Smooth muscle cell (in vitro differentiated cells): ENCODE measurements around the gene JMJD1C. TPM values are rescaled to one million over a fixed set of nuclear protein-coding genes. Genes with fewer than 3 reads are reported as not detected.

ENCODE experiments used
- DNase-seq: peaks from one replicate; lab custom pipeline; 2025; ENCODE audit not compliant: unreplicated experiment; lab: John Stamatoyannopoulos, UW
- H2AFZ ChIP-seq: fragments of 200-600 bp; sonication (generic); 2 replicates; pipeline ENCODE4 v1.6.0; 2016; ENCODE audit warnings: antibody characterized with exemption, low read depth, mild to moderate bottlenecking
- H3F3A ChIP-seq: fragments of 200-600 bp; sonication (generic); 2 replicates; pipeline ENCODE4 v1.6.0; 2017; ENCODE audit warnings: antibody characterized with exemption, low read depth
- H3K27ac ChIP-seq: fragments of 200-600 bp; sonication (generic); 2 replicates; pipeline ENCODE4 v1.5.1; 2016; ENCODE audit warnings: low read depth, mild to moderate bottlenecking
- H3K27me3 ChIP-seq: fragments of 200-600 bp; sonication (generic); 2 replicates; pipeline ENCODE4 v1.6.1; 2016; ENCODE audit warnings: low read depth, mild to moderate bottlenecking
- H3K36me3 ChIP-seq: fragments of 200-600 bp; sonication (generic); 2 replicates; pipeline ENCODE4 v1.5.1; 2016; ENCODE audit warnings: low read depth
- H3K4me1 ChIP-seq: fragments of 200-600 bp; sonication (generic); 2 replicates; pipeline ENCODE4 v1.5.1; 2016; ENCODE audit warnings: low read depth
- H3K4me2 ChIP-seq: fragments of 200-600 bp; sonication (generic); 2 replicates; pipeline ENCODE4 v1.6.0; 2016; ENCODE audit warnings: mild to moderate bottlenecking
- H3K4me3 ChIP-seq: fragments of 200-600 bp; sonication (generic); 2 replicates; pipeline ENCODE4 v1.5.1; 2016; ENCODE audit warnings: mild to moderate bottlenecking
- H3K79me2 ChIP-seq: fragments of 200-600 bp; sonication (generic); 2 replicates; pipeline ENCODE4 v1.6.0; 2016; ENCODE audit warnings: low read depth, mild to moderate bottlenecking
- H3K9ac ChIP-seq: fragments of 200-600 bp; sonication (generic); 2 replicates; pipeline ENCODE4 v1.6.0; 2016; ENCODE audit warnings: low read depth
- H3K9me3 ChIP-seq: fragments of 200-600 bp; sonication (generic); replicated peaks from 2 replicates; pipeline ENCODE4 v1.5.1; 2016; ENCODE audit warnings: low read depth
- H4K20me1 ChIP-seq: fragments of 200-600 bp; sonication (generic); 2 replicates; pipeline ENCODE4 v1.6.0; 2016; ENCODE audit warnings: low read depth
- CTCF ChIP-seq: fragments of 200-600 bp; sonication (generic); IDR thresholded peaks from 2 replicates; pipeline ENCODE4 v1.5.1; 2017; ENCODE audit warnings: borderline replicate concordance, mild to moderate bottlenecking, antibody characterized with exemption; ENCODE audit not compliant: insufficient read depth, poor library complexity, severe bottlenecking
- WGBS: methylation state at CpG from one replicate; pipeline ENCODE4 v1.1.7; 2016; ENCODE audit warnings: low lambda C conversion rate; 5-methylcytosine and 5-hydroxymethylcytosine counted together
- polyA plus RNA-seq: library from polyadenylated mRNA; unstranded; fragments of >200 nt; fragmentation: Nextera tagmentation; extraction: Ambion mirVana; gene quantifications from 2 replicates; pipeline ENCODE4 v1.2.1, GENCODE V29; 2016
- total RNA-seq: library from RNA; depleted of rRNA; stranded (reverse); fragments of >200 nt; gene quantifications from 2 replicates; pipeline ENCODE4 v1.2.3, GENCODE V29; 2014

The JMJD1C gene
- total and polyA plus RNA-seq, 2 experiments from 2014 or later: 28.5 to 132 TPM

- H3K27ac ChIP-seq: peak overlapping the region; percentile 53
- peak overlapping the region; percentile 58 for H3K4me2 ChIP-seq
- peak; percentile 59 for TF ChIP-seq CTCF
- peaks cover 2% of the 10 kb centered on the region for H3K4me1 ChIP-seq
- no peak overlapping the region for H2AFZ ChIP-seq
- no peaks in the 10 kb centered on the region for H3K9me3 ChIP-seq
- no peak overlapping the region for H3K4me3 ChIP-seq
- no peak overlapping the region for H3K9ac ChIP-seq
- no peak for DNase-seq
- peaks cover 55% of the 10 kb centered on the region for H4K20me1 ChIP-seq
- WGBS: 49% methylated on average over 3 of the region's 3 CpGs
- peaks cover 14% of the 10 kb centered on the region for H3K36me3 ChIP-seq
- H3K27me3 ChIP-seq: no peaks in the 10 kb centered on the region
- H3K79me2 ChIP-seq: peaks cover 61% of the 10 kb centered on the region
- peaks cover 8% of the 10 kb centered on the region for H3F3A ChIP-seq
Observed at GRCh38 chr10:63217120-63217605, 248.6 kb downstream of the JMJD1C start.

GRCh38 chr10:63214571-63214970, 251.2 kb downstream of the JMJD1C start:
- H3K4me3 ChIP-seq: no peak overlapping the region
- peak overlapping the region; percentile 56 for H3K27ac ChIP-seq
- H3K36me3 ChIP-seq: peaks cover 18% of the 10 kb centered on the region
- TF ChIP-seq CTCF: no peak
- H3K27me3 ChIP-seq: no peaks in the 10 kb centered on the region
- peaks cover 61% of the 10 kb centered on the region for H3K79me2 ChIP-seq
- 77% methylated on average over 2 of the region's 2 CpGs for whole genome bisulfite sequencing
- no peak overlapping the region for H2AFZ ChIP-seq
- no peak overlapping the region for H3K9ac ChIP-seq
- H3K4me1 ChIP-seq: peaks cover 5% of the 10 kb centered on the region
- H4K20me1 ChIP-seq: peaks cover 55% of the 10 kb centered on the region
- no peak overlapping the region for H3K4me2 ChIP-seq
- H3F3A ChIP-seq: peaks cover 4% of the 10 kb centered on the region
- DNase-seq: no peak
- no peaks in the 10 kb centered on the region for H3K9me3 ChIP-seq

- H2AFZ ChIP-seq: no peak overlapping the region
- H3K4me1 ChIP-seq: peaks cover 16% of the 10 kb centered on the region
- TF ChIP-seq CTCF: no peak
- H3K79me2 ChIP-seq: peaks cover 54% of the 10 kb centered on the region
- H3K9ac ChIP-seq: no peak overlapping the region
- no peaks in the 10 kb centered on the region for H3K9me3 ChIP-seq
- peaks cover 18% of the 10 kb centered on the region for H3K36me3 ChIP-seq
- no peaks in the 10 kb centered on the region for H3K27me3 ChIP-seq
- no peak overlapping the region for H3K4me3 ChIP-seq
- H3K27ac ChIP-seq: no peak overlapping the region
- DNase-seq: no peak
- H3F3A ChIP-seq: peaks cover 10% of the 10 kb centered on the region
- WGBS: 99% methylated on average over 3 of the region's 3 CpGs
- H3K4me2 ChIP-seq: no peak overlapping the region
- peaks cover 56% of the 10 kb centered on the region for H4K20me1 ChIP-seq
Observed at GRCh38 chr10:63213489-63213888, 252.3 kb downstream of the JMJD1C start.

- peaks cover 19% of the 10 kb centered on the region for H3F3A ChIP-seq
- H4K20me1 ChIP-seq: peaks cover 56% of the 10 kb centered on the region
- WGBS: 67% methylated on average over 3 of the region's 3 CpGs
- TF ChIP-seq CTCF: no peak
- H3K27ac ChIP-seq: no peak overlapping the region
- no peaks in the 10 kb centered on the region for H3K9me3 ChIP-seq
- H3K27me3 ChIP-seq: no peaks in the 10 kb centered on the region
- H2AFZ ChIP-seq: no peak overlapping the region
- DNase-seq: no peak
- H3K4me1 ChIP-seq: peaks cover 24% of the 10 kb centered on the region
- H3K4me2 ChIP-seq: no peak overlapping the region
- H3K4me3 ChIP-seq: no peak overlapping the region
- peaks cover 46% of the 10 kb centered on the region for H3K79me2 ChIP-seq
- H3K36me3 ChIP-seq: peaks cover 18% of the 10 kb centered on the region
- H3K9ac ChIP-seq: no peak overlapping the region
Observed at GRCh38 chr10:63210611-63211196, 255.1 kb downstream of the JMJD1C start.
